HG03066 (cell line): ENCODE results near the gene RSU1.

Experiments used
- ATAC-seq: cut with Tn5 transposase; IDR thresholded peaks from one replicate; pipeline ENCODE4 v1.9.1; 2021; ENCODE audit warnings: low read depth; ENCODE audit not compliant: unreplicated experiment

Gene RSU1

GRCh38 chr10:16822726-16823360, 5.6 kb upstream of the RSU1 start:
- no peak for ATAC-seq

GRCh38 chr10:16822027-16822426, 4.8 kb upstream of the RSU1 start:
- ATAC-seq: no peak

GRCh38 chr10:16820421-16820820, 3.2 kb upstream of the RSU1 start:
- ATAC-seq: no peak

- no peak for ATAC-seq
Observed at GRCh38 chr10:16820018-16820417, 2.8 kb upstream of the RSU1 start.

GRCh38 chr10:16819436-16819835, 2.2 kb upstream of the RSU1 start:
- no peak for ATAC-seq

GRCh38 chr10:16819026-16819425, 1.8 kb upstream of the RSU1 start:
- no peak for ATAC-seq

- no peak for ATAC-seq
Observed at GRCh38 chr10:16816830-16817124, 447 bp downstream of the RSU1 start.

GRCh38 chr10:16816171-16816570, 1.1 kb downstream of the RSU1 start:
- ATAC-seq: no peak

- no peak for ATAC-seq
Observed at GRCh38 chr10:16814012-16814411, 3.2 kb downstream of the RSU1 start.

GRCh38 chr10:16812676-16813075, 4.5 kb downstream of the RSU1 start:
- no peak for ATAC-seq

GRCh38 chr10:16811765-16812164, 5.5 kb downstream of the RSU1 start:
- no peak for ATAC-seq

GRCh38 chr10:16811292-16811691, 5.9 kb downstream of the RSU1 start:
- ATAC-seq: no peak

- peak; percentile 88 for ATAC-seq
Observed at GRCh38 chr10:16809074-16809718, 8.0 kb downstream of the RSU1 start.

GRCh38 chr10:16804123-16804522, 13.1 kb downstream of the RSU1 start:
- ATAC-seq: no peak

GRCh38 chr10:16803464-16803863, 13.8 kb downstream of the RSU1 start:
- ATAC-seq: no peak

- peak; percentile 74 for ATAC-seq
Observed at GRCh38 chr10:16799621-16800020, 17.6 kb downstream of the RSU1 start.

GRCh38 chr10:16798571-16798970, 18.7 kb downstream of the RSU1 start:
- ATAC-seq: no peak

GRCh38 chr10:16795410-16796073, 21.7 kb downstream of the RSU1 start:
- no peak for ATAC-seq

- ATAC-seq: no peak
Observed at GRCh38 chr10:16794005-16794404, 23.2 kb downstream of the RSU1 start.

GRCh38 chr10:16792675-16793074, 24.5 kb downstream of the RSU1 start:
- no peak for ATAC-seq

GRCh38 chr10:16789765-16790164, 27.5 kb downstream of the RSU1 start:
- ATAC-seq: no peak

GRCh38 chr10:16789261-16789660, 28.0 kb downstream of the RSU1 start:
- no peak for ATAC-seq
